NCI-H82 treated with DMSO at 0.1 percent for 48 hours (cell line): ENCODE data around the gene SPEG.
"Not testable (repeated sequence)": the region's sequence is repeated elsewhere in the genome, so short reads cannot be mapped to it uniquely, and the experiment has no call there.

Experiments
- DNase-seq: peaks from one replicate; lab custom pipeline; 2025; ENCODE audit not compliant: unreplicated experiment; lab: John Stamatoyannopoulos, UW

SPEG gene

DNA sequence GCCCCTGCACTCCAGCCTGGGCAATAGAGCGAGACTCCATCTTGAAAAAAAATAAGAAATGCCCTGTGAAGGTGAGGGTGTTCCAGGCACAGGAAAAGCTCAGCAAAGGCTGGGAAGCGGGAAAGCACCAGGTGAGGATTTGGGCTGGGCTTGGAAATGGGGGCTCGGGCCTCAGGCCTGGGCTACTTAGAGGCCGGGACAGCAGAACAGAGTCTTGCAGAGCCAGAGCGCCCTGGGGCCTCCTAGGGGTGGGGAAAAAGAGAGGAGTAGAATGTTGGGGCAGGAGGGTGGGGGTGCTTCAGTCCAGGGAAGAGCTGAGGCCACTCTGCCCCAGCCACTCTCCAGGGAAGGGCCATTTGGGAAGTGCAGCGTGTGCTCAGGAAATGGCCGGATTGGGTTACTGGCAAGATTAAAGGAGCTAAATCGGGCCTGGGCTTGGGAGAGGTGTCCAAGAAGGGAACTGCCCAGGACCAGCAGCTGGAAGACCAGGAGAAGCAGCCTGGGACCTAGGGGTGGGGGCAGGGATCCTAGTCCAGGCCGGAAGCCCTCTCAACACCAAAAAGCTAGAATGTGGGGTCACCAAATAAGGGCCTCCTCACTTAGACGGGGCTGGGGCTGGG is 30.2 kb upstream of the SPEG start:
- no peak for DNase-seq

- no peak for DNase-seq
Observed at GRCh38 chr2:219404954-219405353, 29.7 kb upstream of the SPEG start.

DNA sequence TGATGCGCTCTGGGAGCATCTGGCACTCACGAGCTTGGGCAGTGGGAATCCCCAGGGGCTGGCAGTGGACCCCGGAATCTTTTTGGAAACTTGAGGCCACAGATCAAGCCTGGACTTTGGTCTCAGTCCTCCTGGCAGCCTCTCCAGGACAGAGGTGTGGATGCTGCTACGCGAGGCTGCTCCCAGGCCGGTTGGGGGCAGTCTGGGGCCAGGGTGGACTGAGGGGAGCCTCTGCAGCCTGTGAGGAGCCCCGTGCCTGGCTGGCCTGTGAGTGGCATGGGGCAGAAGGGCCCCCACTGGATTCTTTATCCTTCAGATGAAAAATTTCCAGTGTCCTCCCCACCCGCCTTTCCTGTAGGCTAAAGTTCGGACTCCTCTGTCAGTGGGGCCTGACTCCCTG is 29.2 kb upstream of the SPEG start:
- no peak for DNase-seq

DNA sequence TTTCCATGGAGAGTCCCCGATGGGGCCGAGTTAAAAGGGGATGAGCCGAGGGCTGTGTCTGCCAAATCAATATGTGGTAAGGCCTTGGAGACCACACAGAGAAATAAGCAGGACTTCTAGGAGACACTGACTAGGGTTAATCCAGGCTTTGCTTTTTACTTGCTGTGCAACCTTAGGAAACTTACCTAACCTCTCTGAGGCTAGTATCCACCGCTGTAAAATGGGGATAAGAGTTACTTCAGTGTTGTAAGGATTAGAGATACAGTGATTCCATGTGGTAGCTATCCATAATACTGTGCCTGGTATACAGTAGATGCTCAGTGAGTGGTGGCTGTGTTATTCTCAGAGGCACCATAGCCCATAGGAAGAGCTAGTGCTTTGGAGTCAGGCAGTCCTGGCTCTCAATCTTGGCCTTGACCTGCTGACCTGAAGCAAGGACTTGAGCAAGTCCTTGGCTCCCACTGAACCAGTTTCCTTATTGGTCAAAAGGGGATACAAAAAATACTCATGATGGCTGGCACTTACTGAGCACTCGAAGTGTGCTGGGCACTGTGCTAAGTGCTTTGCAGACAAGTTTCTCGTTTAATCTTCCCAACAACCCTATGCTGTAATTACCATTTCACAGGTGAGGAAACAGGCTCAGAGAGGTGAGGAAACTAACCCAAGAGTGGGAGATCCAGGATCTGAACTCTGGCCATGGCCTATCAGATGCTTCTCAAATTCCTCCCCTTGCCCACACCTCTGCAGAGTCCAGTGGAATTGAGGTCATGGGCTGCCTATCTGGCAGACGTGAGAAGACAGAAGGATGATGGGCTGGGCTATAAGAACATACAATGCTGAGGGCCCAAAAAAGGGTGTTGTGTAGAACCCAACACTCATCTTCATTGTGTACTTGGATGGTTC is 28.4 kb upstream of the SPEG start:
- no peak for DNase-seq

DNA sequence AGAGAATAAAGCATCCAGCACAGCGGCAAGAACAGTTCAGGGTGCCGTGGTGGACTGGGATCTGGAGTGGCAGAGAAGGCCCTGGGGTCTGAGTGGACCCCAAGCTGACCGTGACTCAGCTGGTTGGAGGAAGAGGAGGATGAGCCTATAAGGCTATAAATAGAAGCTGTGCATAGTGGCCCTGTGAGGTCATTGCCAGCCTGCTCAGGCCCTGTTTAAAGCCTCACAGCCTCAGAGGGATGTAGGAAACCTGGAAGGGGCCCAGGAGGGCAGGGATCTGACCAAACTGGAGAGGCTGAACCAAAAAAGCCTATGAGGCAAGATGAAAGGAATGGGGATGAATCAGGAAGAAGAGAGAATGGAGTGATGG is 27.8 kb upstream of the SPEG start:
- DNase-seq: no peak

DNA sequence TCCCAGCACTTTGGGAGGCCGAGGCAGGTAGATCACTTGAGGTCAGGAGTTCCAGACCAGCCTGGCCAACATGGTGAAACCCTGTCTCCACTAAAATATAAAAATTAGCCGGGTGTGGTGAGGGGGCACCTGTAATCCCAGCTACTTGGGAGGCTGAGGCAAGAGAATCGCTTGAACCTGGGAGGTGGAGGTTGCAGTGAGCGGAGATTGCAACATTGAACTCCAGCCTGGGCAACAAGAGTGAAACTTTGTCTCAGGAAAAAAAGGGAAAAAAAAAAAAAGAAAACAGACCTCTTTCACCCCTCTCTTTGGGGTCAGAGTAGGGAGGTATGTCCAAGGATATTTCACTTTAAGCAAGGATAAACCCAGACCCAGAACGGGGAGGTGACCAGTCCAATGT is 27.3 kb upstream of the SPEG start:
- DNase-seq: not testable (repeated sequence)

GRCh38 chr2:219408204-219408603 is 26.4 kb upstream of the SPEG start:
- DNase-seq: no peak

DNA sequence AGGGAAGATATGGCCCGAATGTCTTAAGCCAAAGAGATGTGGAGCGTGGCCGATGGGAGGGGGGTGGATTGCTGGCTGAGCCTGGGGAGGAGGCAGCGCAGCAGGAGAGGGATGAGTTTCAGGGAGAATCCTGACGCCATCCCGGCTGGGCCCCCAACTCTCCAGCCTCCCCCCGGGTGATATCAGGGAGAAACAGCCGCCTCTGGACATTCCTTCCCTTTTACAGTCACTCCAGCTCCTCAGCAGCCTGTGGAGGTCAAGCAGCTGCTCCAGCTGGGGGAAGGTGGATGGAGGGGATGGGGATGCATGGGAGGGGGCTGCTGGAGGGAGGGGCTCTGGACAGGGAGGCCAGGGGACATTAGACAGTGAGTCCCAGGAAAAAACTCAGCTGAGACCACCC is 26.0 kb upstream of the SPEG start:
- DNase-seq: no peak

DNA sequence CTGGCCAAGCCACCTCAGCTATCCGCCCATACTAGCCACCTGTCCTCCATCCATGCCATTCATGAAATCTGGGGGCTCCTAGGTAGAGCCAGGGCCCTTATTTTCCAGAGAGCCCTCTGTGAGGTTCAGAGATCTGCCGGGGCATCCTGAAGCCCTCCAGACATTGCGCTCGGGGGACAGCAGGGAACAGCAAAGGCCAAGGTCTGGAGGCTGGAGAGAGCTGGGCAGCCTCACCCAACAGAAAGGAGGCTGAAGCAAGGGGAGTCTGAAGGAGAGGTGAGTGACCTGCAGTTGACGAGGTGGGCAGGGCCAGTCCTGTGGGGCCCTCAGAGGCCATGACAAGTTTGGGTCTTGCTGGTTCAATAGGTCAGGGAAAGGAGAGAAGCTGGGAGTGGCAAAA is 25.0 kb upstream of the SPEG start:
- DNase-seq: no peak

- no peak for DNase-seq
Observed at GRCh38 chr2:219410390-219410789, 24.3 kb upstream of the SPEG start.

GRCh38 chr2:219414857-219415256 is 19.8 kb upstream of the SPEG start:
- DNase-seq: no peak

DNA sequence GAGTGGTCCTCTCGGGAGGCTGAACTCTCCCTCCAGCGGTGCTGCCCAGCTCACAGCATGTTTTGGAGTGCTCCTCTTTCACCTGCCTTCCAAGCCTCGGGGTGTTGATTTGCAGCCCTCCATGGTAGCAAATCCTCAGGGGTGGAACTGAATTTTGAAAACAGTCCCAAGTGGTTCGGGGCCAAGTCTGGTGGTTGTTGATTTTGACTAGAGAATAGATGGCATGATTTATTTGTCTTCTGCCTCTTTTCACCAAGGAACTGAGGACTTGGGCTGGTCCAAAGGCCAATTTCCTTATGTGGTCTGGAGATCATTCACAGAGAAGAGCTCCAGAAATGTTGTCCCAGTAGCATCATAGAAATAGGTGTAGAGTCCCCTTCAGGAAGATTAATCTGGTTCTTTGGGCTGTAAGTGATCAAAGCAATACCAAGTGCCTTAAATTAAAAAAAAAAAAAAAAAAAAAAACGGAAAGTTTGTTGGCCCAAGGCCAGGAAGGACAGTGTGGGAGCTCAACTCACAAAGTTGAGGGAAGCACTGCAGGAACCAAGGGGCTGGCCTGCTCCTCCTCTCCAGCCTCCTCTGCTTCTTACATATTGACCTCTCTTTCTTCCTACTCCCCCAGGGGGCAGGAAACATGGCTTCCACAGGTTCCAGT is 18.9 kb upstream of the SPEG start:
- no peak for DNase-seq

DNA sequence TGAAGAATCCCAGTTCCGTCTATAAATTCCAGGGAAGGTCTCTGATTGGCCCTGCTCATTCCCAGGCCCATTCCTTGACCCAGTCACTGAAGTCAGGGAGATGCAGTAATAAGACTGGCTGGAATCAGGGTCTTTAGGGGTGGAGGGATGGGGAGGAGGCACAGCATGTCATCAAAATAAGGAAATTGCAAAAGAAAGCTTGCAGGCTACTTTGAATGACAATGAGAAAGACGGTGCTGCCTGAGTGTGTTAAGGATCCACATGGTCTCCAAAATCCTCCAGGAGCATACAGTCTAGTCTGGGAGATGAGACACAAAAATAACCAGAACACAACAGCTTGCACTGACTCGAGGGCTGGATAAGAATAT is 18.4 kb upstream of the SPEG start:
- no peak for DNase-seq

- no peak for DNase-seq
Observed at GRCh38 chr2:219416938-219417337, 17.7 kb upstream of the SPEG start.

GRCh38 chr2:219417374-219417773 is 17.3 kb upstream of the SPEG start:
- DNase-seq: no peak

DNA sequence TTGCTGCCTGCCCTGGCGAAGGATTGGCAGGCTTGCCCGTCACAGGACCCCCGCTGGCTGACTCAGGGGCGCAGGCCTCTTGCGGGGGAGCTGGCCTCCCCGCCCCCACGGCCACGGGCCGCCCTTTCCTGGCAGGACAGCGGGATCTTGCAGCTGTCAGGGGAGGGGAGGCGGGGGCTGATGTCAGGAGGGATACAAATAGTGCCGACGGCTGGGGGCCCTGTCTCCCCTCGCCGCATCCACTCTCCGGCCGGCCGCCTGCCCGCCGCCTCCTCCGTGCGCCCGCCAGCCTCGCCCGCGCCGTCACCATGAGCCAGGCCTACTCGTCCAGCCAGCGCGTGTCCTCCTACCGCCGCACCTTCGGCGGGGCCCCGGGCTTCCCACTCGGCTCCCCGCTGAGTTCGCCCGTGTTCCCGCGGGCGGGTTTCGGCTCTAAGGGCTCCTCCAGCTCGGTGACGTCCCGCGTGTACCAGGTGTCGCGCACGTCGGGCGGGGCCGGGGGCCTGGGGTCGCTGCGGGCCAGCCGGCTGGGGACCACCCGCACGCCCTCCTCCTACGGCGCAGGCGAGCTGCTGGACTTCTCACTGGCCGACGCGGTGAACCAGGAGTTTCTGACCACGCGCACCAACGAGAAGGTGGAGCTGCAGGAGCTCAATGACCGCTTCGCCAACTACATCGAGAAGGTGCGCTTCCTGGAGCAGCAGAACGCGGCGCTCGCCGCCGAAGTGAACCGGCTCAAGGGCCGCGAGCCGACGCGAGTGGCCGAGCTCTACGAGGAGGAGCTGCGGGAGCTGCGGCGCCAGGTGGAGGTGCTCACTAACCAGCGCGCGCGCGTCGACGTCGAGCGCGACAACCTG is 16.3 kb upstream of the SPEG start, which contains the start of gene DES:
TSS of gene DES (plus strand) at position 223 of the 857 bp plus-strand sequence. CDS start at position 309, 86 bp downstream.
- DNase-seq: no peak

- no peak for DNase-seq
Observed at GRCh38 chr2:219419012-219419324, 15.7 kb upstream of the SPEG start.

- DNase-seq: no peak
Observed at GRCh38 chr2:219419331-219420197, 15.1 kb upstream of the SPEG start.

DNA sequence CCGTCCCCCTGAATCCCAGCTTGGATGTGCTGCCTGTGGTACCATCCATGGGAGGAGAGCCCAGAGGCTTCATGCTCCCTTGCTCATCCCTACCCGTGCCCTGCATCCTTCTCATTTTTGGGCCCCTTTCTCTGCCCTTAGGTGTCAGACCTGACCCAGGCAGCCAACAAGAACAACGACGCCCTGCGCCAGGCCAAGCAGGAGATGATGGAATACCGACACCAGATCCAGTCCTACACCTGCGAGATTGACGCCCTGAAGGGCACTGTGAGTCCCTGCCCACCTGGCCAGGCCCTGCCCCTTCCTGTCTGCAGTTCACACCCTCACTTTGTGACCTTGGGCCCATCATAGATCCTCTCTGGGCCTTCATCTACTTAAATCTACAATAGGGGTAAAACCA is 14.0 kb upstream of the SPEG start:
- DNase-seq: no peak

- no peak for DNase-seq
Observed at GRCh38 chr2:219421323-219421722, 13.3 kb upstream of the SPEG start.
